Activated B cell treated with CpG ODN at 0.5 μM for 24 hours (primary cell): ENCODE data around the gene RBPMS2. TPM values are rescaled to one million over a fixed set of nuclear protein-coding genes. Genes with fewer than 3 reads are reported as not detected.

ENCODE experiments used
- ATAC-seq: fragments of 200-7000 bp; cut with Tn5 transposase; one replicate; pipeline ENCODE4 v1.10.0; 2021; ENCODE audit warnings: low read depth, mild to moderate bottlenecking, moderate library complexity
- CTCF ChIA-PET: fragments of 350-600 bp; sonication (Branson Sonifier 250); formaldehyde crosslinking; loops from one replicate; lab custom pipeline; 2021; ENCODE audit warnings: antibody characterized with exemption; lab: Charles Lee
- POLR2A ChIA-PET: fragments of 350-600 bp; sonication (Branson Sonifier 250); formaldehyde crosslinking; loops from one replicate; lab custom pipeline; 2021; ENCODE audit warnings: antibody characterized with exemption; lab: Charles Lee
- DNase-seq: peaks from one replicate; pipeline ENCODE4 v3.0.0; 2022
- H3K27ac Mint-ChIP-seq: one replicate; pipeline ENCODE4 v1.8.0; 2020; ENCODE audit warnings: mixed read lengths
- H3K27me3 Mint-ChIP-seq: one replicate; pipeline ENCODE4 v1.8.0; 2021; ENCODE audit warnings: mixed read lengths
- H3K36me3 Mint-ChIP-seq: one replicate; pipeline ENCODE4 v1.8.0; 2021; ENCODE audit warnings: low read depth, mixed read lengths
- H3K4me1 Mint-ChIP-seq: one replicate; pipeline ENCODE4 v1.8.0; 2021; ENCODE audit warnings: mixed read lengths
- H3K4me3 Mint-ChIP-seq: one replicate; pipeline ENCODE4 v1.8.0; 2020; ENCODE audit warnings: mild to moderate bottlenecking, mixed read lengths
- H3K9me3 Mint-ChIP-seq: one replicate; pipeline ENCODE4 v1.8.0; 2020; ENCODE audit warnings: mixed read lengths
- intact Hi-C: fragments of 100-400 bp; cut with micrococcal nuclease; formaldehyde crosslinking; loops from one replicate; pipeline ENCODE4 v1.15.1; 2024
- total RNA-seq: library from RNA; stranded (reverse); gene quantifications from 2 replicates; pipeline ENCODE4 v1.2.3, GENCODE V29; 2022
- TF ChIP-seq, protein P1 (sequence below): fragments of 200-600 bp; IDR thresholded peaks from one replicate; pipeline ENCODE4 v1.8.0; 2022; ENCODE audit warnings: antibody characterized with exemption, mild to moderate bottlenecking

RBPMS2 gene
- total RNA-seq, 1 donor from 2014 or later = 0.93 TPM

DNA sequence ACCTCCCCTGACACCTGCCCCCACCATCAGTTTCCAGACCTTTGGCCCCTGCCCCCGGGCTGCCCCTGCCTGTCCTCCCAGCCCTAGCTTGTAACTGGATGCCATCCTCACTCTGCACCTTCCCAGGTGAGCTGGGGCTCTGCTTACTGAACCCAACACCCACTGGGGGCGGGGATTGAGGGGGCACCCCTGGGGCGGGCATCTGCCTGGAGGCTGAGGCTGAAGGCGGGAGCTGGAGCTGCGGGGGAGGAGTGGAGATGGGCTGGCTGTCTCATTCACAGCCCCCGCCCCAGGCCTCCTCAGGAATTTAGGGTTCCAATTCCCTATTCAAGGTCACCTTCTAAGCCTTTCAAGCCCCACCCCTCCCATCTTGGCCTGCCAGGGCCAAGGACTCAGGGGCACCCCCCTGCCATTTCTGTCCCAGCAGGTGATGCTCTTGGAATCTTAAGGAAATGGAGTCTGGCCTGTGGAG is 32.4 kb upstream of the RBPMS2 start:
- CTCF ChIA-PET = interaction anchor here (0.7 to 4.4 kb wide), 2 partner anchors 87 to 1135 kb away, joined by 3 to 36 read pairs; no protein-coding TSS in a partner anchor
- Mint-ChIP-seq H3K9me3 (no peaks in the 10 kb centered on the region), H3K27me3 (no peaks in the 10 kb centered on the region), H3K36me3 (no peaks in the 10 kb centered on the region), H3K4me3 (no peak overlapping the region), H3K27ac (no peak overlapping the region), H3K4me1 (peaks cover 18% of the 10 kb centered on the region)
- no peak for ATAC-seq
- DNase-seq = no peak
- TF ChIP-seq, protein P1, sequence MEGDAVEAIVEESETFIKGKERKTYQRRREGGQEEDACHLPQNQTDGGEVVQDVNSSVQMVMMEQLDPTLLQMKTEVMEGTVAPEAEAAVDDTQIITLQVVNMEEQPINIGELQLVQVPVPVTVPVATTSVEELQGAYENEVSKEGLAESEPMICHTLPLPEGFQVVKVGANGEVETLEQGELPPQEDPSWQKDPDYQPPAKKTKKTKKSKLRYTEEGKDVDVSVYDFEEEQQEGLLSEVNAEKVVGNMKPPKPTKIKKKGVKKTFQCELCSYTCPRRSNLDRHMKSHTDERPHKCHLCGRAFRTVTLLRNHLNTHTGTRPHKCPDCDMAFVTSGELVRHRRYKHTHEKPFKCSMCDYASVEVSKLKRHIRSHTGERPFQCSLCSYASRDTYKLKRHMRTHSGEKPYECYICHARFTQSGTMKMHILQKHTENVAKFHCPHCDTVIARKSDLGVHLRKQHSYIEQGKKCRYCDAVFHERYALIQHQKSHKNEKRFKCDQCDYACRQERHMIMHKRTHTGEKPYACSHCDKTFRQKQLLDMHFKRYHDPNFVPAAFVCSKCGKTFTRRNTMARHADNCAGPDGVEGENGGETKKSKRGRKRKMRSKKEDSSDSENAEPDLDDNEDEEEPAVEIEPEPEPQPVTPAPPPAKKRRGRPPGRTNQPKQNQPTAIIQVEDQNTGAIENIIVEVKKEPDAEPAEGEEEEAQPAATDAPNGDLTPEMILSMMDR = no peak
- POLR2A ChIA-PET = interaction anchor here (5.7 kb wide), 1 partner anchor 86 kb away, joined by 51 read pairs; no protein-coding TSS in a partner anchor
- intact Hi-C loops = no loop called here

DNA sequence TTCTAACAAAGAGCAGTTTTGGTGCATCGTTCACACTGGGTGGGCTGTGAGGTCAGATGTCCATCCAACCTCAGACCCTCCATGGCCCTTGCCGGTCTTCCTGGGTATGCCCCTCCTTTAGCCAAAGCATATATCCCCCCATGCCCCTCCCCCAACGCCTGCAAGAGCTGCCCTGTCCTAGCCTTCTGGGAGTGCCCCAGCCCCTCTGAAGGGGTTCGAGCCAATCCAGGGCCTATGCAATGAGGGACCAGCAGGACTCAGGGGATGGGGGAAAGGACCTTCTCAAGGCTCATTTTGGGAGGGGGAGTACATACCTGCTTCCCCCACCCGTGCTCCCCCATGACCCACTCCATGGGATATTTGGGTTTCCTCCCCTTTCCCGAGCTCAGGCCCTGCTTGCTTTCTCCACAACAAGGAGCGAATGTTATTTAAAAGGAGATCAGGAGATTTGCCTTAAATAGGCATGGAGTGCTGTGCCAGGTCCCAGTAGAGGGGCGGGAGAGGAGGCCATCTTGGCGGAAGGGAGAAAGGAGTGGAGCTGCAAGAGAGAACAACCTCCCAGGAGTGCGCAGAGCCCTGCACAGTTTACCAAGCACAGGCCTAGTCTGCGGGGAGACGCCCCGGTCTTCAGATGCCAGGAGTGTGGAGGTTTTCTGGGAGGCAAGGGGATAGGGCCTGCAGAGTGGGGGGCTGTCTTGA is 31.8 kb upstream of the RBPMS2 start:
- POLR2A ChIA-PET = no interaction called here
- intact Hi-C loops = no loop called here

DNA sequence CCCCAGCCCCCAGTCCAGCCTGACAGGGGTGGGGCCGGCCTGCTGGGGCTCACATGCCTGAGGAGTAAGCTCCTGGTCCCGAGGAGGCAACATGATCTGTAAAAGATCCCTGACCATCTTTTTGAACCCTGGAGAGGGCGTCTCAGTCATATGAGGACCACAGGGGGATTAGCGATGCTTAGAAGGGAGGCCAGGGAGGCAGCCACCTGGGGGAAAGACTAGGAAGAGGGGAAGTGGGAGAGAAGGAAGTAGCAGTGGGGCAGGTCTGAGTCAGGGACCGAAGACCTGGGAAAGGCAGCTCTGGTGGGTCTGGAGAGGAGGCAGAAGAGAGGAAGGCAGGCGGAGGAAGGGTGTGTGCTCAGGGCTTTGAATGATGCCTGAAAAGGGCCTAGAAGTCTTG is 31.1 kb upstream of the RBPMS2 start:
- TF ChIP-seq, protein P1 = no peak
- no peak overlapping the region for H3K4me3 Mint-ChIP-seq
- peaks cover 8% of the 10 kb centered on the region for H3K4me1 Mint-ChIP-seq
- intact Hi-C loops = no loop called here
- ATAC-seq = no peak
- no peaks in the 10 kb centered on the region for H3K27me3 Mint-ChIP-seq
- no peak for DNase-seq
- ChIA-PET POLR2A (no interaction called here), CTCF (no interaction called here)
- no peaks in the 10 kb centered on the region for H3K9me3 Mint-ChIP-seq
- no peak overlapping the region for H3K27ac Mint-ChIP-seq
- no peaks in the 10 kb centered on the region for H3K36me3 Mint-ChIP-seq

More for the DNA sequence above, 31.8 kb upstream of the RBPMS2 start:
- no peak for DNase-seq
- no peak overlapping the region for H3K4me3 Mint-ChIP-seq
- no peaks in the 10 kb centered on the region for H3K27me3 Mint-ChIP-seq
- H3K9me3 Mint-ChIP-seq = no peaks in the 10 kb centered on the region
- H3K27ac Mint-ChIP-seq = no peak overlapping the region
- CTCF ChIA-PET = no interaction called here
- no peak for ATAC-seq
- no peaks in the 10 kb centered on the region for H3K36me3 Mint-ChIP-seq
- peaks cover 12% of the 10 kb centered on the region for H3K4me1 Mint-ChIP-seq
- TF ChIP-seq, protein P1 = no peak

DNA sequence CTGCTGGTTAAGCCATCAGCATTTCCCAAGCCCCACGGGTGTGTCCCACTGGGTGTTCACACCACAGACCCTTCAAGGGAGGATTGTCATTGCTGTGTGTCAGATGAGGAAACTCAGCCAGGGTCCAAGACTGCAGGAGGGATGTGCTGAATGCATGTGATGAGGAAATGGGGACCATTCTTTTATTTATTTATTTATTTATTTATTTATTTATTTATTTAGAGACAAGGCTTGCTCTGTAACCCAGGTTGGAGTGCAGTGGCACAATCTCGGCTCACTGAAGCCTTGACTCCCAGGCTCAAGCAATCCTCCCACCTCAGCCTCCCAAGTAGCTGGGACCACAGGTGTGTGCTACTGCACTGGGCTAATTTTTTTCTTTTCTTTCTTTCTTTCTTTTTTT is 29.2 kb upstream of the RBPMS2 start:
- H3K27me3 Mint-ChIP-seq = no peaks in the 10 kb centered on the region
- CTCF ChIA-PET = no interaction called here
- intact Hi-C loops = no loop called here
- POLR2A ChIA-PET = no interaction called here
- ATAC-seq (no peak), DNase-seq (no peak)
- TF ChIP-seq, protein P1 = no peak
- no peaks in the 10 kb centered on the region for H3K36me3 Mint-ChIP-seq
- no peak overlapping the region for H3K4me3 Mint-ChIP-seq
- H3K9me3 Mint-ChIP-seq = no peaks in the 10 kb centered on the region
- peaks cover 3% of the 10 kb centered on the region for H3K4me1 Mint-ChIP-seq
- no peak overlapping the region for H3K27ac Mint-ChIP-seq

DNA sequence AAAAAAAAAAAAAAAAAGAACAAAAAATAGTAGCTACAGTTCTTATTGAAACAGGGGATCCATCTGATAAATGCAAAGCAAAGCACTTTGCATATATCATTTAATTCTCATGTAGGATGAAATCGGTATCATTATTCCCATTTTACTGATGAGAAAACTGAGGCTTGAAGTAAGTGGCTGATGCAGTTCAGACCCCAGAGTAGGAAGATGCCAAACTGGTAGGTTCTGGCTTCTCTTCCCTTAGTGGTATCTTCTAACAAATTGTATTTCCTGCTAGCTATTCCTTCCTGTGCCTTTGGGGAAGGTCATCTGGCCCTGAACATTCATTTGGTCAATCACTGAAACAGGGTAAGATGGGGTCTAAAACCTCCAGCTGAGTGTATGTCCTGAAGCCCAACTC is 28.1 kb upstream of the RBPMS2 start:
- Mint-ChIP-seq H3K36me3 (no peaks in the 10 kb centered on the region), H3K27ac (no peak overlapping the region), H3K9me3 (no peaks in the 10 kb centered on the region), H3K27me3 (no peaks in the 10 kb centered on the region), H3K4me1 (peaks cover 3% of the 10 kb centered on the region), H3K4me3 (no peak overlapping the region)
- ATAC-seq (no peak), DNase-seq (no peak)
- CTCF ChIA-PET = interaction anchor here (0.6 to 1.5 kb wide), 2 partner anchors 48 to 76 kb away, joined by 3 to 5 read pairs; no protein-coding TSS in a partner anchor
- POLR2A ChIA-PET = no interaction called here
- intact Hi-C loops = no loop called here
- TF ChIP-seq, protein P1 = no peak
